DMS79 treated with DMSO at 0.1 percent for 48 hours (cell line): Measurements from ENCODE around the gene MARCHF3.
"Not testable (repeated sequence)": the region's sequence is repeated elsewhere in the genome, so short reads cannot be mapped to it uniquely, and the experiment has no call there.

Source experiments
- DNase-seq: peaks from one replicate; lab custom pipeline; 2025; lab: John Stamatoyannopoulos, UW

MARCHF3 gene

GRCh38 chr5:126917918-126918614 lies 112.3 kb downstream of the MARCHF3 start:
- DNase-seq, result peak; percentile 37

- no peak for DNase-seq
Observed at GRCh38 chr5:126915496-126915895, 114.9 kb downstream of the MARCHF3 start.

- peak; percentile 15 for DNase-seq
Observed at GRCh38 chr5:126914801-126915436, 115.4 kb downstream of the MARCHF3 start.

GRCh38 chr5:126912616-126913200 lies 117.7 kb downstream of the MARCHF3 start:
- no peak for DNase-seq

- DNase-seq, result no peak
Observed at GRCh38 chr5:126911986-126912385, 118.4 kb downstream of the MARCHF3 start.

- no peak for DNase-seq
Observed at GRCh38 chr5:126909856-126910255, 120.5 kb downstream of the MARCHF3 start.

GRCh38 chr5:126904407-126904806 lies 126.0 kb downstream of the MARCHF3 start:
- DNase-seq, result not testable (repeated sequence)

- DNase-seq, result no peak
Observed at GRCh38 chr5:126900796-126901195, 129.6 kb downstream of the MARCHF3 start.

- no peak for DNase-seq
Observed at GRCh38 chr5:126899476-126899875, 130.9 kb downstream of the MARCHF3 start.

- DNase-seq, result no peak
Observed at GRCh38 chr5:126897851-126898630, 132.3 kb downstream of the MARCHF3 start.

- no peak for DNase-seq
Observed at GRCh38 chr5:126896170-126896702, 134.1 kb downstream of the MARCHF3 start.

- DNase-seq, result not testable (repeated sequence)
Observed at GRCh38 chr5:126895712-126896111, 134.6 kb downstream of the MARCHF3 start.

- not testable (repeated sequence) for DNase-seq
Observed at GRCh38 chr5:126890414-126890813, 139.9 kb downstream of the MARCHF3 start.

- no peak for DNase-seq
Observed at GRCh38 chr5:126888175-126888574, 142.2 kb downstream of the MARCHF3 start.

GRCh38 chr5:126884269-126884819 lies 146.0 kb downstream of the MARCHF3 start:
- no peak for DNase-seq

- DNase-seq, result no peak
Observed at GRCh38 chr5:126883564-126884245, 146.7 kb downstream of the MARCHF3 start.

GRCh38 chr5:126881821-126882600 lies 148.3 kb downstream of the MARCHF3 start:
- no peak for DNase-seq

GRCh38 chr5:126878634-126879033 lies 151.7 kb downstream of the MARCHF3 start:
- DNase-seq, result no peak

- no peak for DNase-seq
Observed at GRCh38 chr5:126878085-126878484, 152.3 kb downstream of the MARCHF3 start.

GRCh38 chr5:126877602-126878001 lies 152.8 kb downstream of the MARCHF3 start:
- no peak for DNase-seq
